ENCODE results near the gene TBCD. TPM values are rescaled to one million over a fixed set of nuclear protein-coding genes. Genes with fewer than 3 reads are reported as not detected.

Gene TBCD
- total RNA-seq, 1 donor from 2014 or later = 44.5 TPM

- no peak for DNase-seq
Measured at GRCh38 chr17:82888583-82889495, 137.0 kb downstream of the TBCD start.

GRCh38 chr17:82889496-82890338 is 137.9 kb downstream of the TBCD start:
- DNase-seq = no peak

- DNase-seq = no peak
Measured at GRCh38 chr17:82890339-82890730, 138.5 kb downstream of the TBCD start.

- no peak for DNase-seq
Measured at GRCh38 chr17:82890926-82891678, 139.2 kb downstream of the TBCD start.

DNA sequence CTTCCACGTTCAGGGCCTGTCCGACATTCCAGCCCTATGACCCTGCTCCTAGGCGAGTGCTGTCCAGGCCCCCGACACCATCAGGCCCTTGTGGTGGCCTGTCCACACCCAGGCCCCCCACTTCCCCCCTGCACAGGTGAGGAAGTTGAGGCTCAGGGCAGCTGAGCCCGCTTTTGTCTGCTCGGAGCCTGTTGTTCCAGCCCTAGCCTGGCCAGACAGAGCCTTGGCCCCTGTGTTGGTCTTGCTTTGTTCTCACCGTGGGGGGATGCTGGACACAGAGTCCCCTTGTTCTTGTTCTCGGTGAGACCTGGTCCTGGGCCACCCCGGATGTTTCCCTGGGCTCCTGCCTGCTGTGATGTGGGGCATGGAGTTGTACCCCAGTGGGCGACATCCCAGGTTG is 140.0 kb downstream of the TBCD start:
- DNase-seq = no peak

DNA sequence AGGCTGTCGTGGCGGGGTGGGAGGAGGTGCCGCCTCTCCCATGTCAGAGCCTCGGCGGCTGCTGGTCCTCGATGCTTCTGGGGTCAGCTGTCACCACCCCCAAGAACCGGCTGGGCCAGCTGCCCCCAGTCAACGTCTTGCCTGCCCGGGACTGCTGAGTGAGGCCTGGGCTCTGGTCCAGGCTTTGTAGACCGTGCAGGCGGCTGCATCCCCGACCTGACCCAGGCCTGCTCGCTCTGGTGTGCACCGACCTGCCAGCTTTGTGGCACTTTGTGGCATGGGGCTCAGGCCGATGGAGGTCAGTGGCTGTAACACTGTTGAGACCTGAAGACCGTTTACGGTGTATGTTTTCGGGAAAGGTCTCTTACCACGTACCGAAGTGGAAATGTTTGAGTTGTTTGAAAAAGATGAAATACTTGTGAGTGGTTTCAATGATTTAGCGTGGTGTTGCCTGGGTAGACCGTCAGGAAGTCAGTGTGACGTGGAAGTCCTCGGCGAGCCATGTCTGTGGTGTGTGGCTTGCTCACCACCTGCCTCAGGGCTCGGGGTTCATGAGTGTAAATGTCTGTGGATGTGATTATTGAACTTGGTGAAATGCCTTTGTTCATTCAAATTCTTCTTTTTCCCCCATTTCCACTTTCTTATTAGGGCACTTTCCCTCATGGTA is 141.2 kb downstream of the TBCD start:
- no peak for DNase-seq

GRCh38 chr17:82893779-82894178 is 141.9 kb downstream of the TBCD start:
- DNase-seq = no peak

DNA sequence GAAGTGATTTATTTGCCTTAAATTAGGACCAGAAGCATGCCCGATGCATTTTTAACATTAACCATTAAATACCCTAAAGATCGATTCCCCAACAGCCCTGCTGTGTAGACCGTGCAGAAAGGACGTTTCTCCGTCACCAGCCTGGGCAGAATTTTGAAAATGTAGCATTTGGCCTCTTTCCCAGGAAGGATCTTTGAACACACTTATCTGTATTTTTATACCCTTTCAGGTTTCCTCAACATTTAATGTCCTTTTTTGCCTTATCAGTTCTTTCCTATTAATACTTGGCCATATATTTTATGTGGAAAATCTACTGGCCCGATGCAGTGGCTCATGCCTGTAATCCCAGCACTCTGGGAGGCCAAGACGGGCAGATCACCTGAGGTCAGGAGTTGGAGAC is 142.5 kb downstream of the TBCD start:
- DNase-seq = no peak

- no peak for DNase-seq
Measured at GRCh38 chr17:82895087-82895486, 143.2 kb downstream of the TBCD start.

DNA sequence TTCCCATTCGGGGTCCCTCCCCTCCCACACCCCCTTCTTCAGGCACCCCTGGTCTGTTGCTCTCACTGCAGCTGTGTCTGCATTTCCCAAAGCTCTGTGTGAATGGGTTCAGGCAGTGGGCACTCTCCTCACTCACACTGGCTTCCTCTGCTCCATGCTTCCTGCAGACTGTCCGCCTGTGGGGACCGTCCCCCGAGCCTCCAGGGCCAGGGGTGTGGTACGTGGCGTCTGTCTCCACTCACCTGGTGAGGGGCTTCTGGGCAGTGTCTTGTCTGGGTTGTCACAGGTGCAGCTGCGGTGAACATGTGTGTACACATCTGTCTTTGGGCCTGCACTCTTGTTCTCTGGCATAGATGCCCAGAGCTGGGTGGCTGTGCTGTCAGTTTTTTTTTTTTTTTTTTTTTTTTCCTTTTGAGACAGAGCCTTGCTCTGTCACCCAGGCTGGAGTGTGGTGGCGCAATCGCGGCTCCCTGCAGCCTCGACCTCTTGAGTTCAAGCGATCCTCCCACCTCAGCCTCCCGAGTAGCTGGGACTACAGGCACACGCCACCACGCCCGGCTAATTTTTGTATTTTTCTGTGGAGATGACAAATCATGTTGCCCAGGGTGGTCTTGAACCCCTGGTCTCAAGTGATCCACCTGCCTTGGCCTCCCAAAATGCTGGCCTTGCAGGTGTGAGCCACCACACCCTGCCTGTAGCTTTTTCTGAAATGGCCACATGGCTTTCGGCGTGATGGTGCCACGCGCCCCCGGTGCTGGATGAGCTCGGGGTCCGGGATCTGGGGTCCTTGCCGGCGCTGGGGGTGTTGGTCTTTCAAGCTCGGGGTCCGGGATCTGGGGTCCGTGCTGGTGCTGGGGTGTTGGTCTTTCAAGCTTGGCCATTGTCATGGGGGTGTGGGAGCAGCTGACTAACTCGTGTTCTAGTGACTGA is 144.5 kb downstream of the TBCD start:
- DNase-seq = no peak

DNA sequence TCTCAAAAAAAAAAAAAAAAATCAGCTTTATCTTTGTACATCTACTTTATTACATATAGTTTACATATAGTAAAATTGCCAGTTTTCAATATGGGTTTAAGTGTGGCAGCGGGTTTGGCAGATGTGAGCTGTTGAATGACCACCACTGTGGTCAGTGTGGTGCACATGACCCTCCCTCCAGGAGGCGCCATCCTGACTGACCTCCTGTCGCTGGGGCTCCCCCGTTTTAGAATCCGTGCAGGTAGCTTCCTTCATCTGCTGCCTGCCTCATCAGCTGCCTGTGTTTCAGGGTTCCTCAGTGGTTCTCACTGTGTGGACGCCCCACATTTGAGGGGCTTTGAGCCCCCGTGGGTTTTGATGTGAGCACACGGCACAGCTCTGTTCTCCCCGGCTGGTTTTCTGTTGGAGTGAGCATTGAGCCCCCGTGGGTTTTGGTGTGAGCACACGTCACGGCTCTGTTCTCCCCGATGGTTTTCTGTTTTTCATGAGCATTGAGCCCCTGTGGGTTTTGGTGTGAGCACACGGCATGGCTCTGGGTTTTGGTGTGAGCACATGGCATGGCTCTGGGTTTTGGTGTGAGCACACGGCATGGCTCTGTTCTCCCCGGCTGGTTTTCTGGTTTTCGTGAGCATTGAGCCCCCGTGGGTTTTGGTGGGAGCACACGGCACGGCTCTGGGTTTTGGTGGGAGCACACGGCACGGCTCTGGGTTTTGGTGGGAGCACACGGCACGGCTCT is 145.8 kb downstream of the TBCD start:
- DNase-seq = no peak

DNA sequence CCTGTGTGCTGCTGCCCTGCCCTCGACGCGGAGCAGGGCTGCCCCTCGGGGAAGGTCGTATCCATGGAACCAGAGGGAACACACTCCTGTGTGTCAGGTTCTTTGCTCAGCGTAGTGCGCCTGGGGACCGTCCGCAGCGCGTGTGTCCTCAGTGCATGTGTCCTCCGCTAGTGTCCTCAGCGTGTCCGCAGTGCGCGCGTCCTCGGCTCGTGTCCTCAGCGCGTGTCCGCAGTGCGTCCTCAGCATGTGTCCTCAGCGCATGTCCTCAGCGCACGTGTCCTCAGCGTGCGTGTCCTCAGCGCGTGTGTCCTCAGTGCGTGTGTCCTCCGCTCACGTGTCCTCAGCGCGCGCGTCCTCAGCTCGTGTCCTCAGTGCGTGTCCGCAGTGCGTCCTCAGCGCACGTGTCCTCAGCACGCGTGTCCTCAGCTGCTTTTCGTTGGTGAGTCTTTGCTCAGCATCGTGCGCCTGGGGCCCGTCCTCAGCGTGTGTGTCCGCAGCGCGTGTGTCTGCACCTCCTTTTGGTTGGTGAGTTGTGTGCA is 147.2 kb downstream of the TBCD start:
- DNase-seq = no peak

GRCh38 chr17:82899941-82900340 is 148.1 kb downstream of the TBCD start:
- no peak for DNase-seq

DNA sequence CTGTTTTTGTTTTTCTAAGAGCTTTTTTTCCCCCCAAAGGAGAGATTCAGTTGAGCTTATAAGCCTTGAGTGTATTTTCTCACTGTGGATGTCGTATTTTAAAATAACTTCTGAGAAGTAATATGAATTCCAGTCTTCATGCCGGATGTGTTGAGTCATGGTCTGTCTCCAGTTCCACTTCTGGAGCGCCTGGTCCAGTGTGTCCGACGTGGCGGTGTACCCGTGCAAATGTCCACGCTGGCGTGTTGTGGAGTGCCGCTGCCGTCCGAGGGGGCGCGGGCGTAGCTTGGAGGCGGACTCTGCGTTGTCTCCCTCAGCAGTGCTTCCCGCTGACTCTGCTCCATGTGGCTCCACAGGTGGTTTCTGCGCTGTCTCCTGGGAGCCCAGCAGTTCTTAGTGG is 148.9 kb downstream of the TBCD start:
- no peak for DNase-seq

DNA sequence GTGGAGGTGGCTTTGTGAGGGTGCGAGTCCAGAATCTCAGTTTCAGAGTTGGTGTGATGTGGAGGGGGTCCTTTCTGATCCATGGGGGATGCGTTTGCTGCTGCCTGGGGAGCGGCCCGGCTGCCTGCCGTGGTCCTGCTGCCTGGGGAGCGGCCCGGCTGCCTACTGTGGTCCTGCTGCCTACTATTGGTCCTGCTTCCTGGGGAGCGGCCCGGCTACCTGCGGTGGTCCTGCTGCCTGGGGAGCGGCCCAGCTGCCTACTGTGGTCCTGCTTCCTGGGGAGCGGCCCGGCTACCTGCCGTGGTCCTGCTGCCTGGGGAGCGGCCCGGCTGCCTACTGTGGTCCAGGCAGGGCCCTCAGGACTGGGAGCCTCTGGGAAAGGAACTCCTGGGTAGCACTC is 149.5 kb downstream of the TBCD start:
- DNase-seq = no peak

GRCh38 chr17:82901856-82902255 is 150.0 kb downstream of the TBCD start:
- DNase-seq = no peak

DNA sequence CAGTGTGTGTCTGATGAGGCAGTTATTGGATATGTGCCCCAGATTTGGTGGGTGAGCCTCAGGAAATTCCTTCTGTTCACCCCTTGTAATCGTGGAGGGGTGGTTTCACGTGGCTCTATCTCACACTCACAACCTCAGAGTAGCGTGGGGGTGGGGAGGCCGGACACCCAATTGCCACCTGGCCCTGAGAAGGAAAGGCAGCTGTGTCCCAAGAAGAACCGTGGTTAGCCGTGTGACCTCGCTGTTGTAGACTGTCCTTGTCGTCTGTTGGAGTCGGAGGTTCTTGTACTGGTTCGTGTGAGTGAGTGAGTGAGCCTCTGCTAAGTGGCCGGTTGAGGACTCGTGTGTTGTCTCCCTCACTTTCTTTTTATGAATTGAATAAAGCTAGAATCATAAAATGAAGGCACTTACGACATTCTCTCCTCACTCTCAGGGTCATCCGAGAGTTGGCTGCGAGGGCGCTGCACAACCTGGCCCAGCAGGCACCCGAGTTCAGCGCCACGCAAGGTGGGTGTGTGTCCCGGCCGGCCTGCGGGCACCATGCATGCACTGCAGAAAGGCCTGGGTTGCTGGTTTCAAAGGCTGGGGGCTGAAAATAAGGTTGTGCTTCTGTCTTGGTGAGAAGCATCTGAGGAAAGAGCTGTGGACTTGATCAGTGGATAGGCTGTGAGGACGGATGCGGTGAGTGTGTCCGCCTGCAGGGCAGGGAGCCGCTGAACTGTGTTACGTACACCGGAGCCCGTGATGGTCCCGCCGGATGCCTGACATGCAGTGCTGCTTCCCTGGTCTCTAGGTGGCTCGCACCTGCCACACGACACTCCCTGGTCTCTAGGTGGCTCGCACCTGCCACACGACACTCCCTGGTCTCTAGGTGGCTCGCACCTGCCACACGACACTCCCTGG is 151.4 kb downstream of the TBCD start:
- no peak for DNase-seq

DNA sequence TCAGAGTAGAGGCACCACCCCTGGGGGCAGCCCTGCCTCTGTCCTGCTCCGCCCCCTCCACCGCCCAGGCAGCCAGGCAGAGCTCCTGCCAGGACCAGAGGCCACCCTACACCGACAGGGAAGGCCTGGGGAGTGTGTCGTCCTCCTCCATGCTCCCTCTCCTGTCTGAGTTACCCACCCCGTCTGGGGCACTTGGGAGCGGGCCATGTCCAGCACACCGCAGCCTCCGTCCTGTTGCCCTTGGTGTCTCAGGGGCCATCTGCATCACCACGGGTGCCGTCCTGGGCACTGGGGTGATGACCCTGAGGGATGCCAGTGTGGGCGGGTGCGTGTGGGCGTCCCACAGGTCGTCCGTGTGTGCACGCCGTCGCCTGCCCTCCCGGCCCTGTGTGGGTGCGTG is 153.3 kb downstream of the TBCD start:
- no peak for DNase-seq
